GM21786 (cell line): Measurements from ENCODE around the gene SGK2.

Experiments
- ATAC-seq: cut with Tn5 transposase; IDR thresholded peaks from one replicate; pipeline ENCODE4 v1.9.1; 2021; ENCODE audit not compliant: unreplicated experiment

SGK2 gene

GRCh38 chr20:43536041-43536816, 22.6 kb upstream of the SGK2 start:
- ATAC-seq = no peak

DNA sequence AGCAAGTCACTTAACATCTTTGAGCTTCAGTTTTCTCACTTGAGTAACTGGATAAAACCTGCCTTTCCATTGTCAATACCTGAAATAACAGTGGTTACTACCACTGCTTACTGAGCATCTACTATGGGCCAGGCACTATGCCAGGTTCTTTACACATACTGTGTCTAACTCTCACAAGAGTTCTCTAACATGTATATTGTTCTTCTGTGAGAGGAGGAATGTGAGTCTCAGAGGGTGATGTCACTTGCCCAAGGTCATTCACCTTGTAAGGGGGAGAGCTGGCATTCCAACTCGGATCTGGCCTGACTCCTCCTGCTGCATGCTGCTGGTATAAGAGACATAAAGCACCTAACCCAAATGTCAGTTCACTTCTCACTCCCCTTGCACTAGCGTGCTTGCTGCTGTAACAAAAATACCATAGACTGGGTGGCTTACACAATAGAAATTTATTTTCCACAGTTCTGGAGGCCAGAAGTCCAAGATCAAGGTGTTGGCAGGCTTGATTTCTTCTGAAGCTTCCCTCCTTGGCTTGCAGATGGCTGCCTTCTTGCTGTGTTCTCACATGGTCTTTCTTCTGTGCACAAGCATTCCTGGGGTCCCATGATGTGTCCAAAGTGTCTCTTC, 21.9 kb upstream of the SGK2 start:
- ATAC-seq = no peak

DNA sequence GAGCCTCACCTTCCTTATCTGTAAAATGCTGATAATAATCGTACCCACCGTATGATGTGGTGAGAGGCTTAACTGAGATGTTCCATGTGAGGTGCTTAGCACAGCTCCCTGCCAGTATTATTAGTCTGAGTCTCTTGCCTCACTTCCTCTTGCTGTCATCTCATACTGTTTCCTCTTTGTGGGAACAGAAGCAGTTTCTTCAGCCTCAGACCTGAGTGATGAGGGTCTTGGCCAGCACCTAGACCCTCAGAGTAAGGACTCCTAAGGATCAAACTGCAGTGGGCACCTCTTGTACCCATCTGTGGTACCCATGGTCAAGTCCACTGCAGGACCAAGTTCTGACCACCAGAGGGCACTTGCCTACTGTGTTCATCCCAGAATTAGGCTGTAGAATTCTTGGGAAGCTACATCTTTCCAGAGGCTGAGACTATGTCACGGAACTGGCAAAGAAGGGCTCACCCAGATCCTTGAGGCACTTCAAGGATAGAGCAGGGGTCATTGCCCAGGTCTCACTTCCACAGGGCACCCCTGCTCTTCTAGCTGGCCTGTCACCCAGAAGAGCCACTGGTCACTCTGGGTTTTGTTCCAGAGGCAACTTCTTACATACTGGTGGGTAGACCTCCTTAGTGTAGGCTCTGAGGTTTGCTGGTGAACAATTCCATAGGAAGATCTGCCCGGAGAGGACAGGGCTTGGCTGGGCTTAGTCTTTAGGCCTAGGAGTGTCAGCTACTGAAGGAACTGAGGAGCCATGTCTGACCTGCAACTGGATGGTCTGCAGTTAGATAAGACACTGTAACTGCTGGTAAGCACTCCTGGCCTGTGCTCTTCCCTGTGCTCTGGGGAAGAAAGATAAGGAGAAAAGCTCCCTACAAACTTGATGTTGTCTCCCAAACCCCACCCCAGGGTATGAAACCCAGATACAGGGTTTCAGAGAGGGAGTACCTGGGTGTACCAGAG, 20.6 kb upstream of the SGK2 start:
- ATAC-seq = no peak

- ATAC-seq = no peak
These were observed 19.7 kb upstream of the SGK2 start for GRCh38 chr20:43538878-43539700.

- no peak for ATAC-seq
These were observed 18.7 kb upstream of the SGK2 start for GRCh38 chr20:43539975-43540672.

- ATAC-seq = no peak
These were observed 18.2 kb upstream of the SGK2 start for GRCh38 chr20:43540673-43541060.

- ATAC-seq = no peak
These were observed 17.6 kb upstream of the SGK2 start for GRCh38 chr20:43541214-43541613.

- ATAC-seq = no peak
These were observed 16.7 kb upstream of the SGK2 start for GRCh38 chr20:43542161-43542560.

- no peak for ATAC-seq
These were observed 16.2 kb upstream of the SGK2 start for GRCh38 chr20:43542674-43543073.

DNA sequence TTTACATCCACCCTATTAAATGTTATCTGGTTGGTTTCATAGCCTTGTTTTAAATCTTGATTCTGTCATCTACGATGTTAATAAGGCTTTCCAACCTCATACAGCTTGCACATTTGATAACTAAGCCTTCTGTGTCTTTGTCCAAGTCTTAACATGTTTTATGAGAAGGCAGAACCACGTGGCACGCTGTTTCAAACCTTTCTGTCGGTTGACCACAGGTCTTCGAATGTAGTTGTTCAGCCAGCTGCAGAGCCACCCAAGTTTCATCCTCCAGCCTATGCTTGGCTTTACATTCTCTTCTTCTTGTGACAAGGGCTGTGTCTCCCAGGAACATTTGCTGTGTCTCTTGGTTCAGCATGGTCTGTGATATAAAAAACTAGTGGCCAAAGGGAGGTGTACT, 15.7 kb upstream of the SGK2 start:
- no peak for ATAC-seq

DNA sequence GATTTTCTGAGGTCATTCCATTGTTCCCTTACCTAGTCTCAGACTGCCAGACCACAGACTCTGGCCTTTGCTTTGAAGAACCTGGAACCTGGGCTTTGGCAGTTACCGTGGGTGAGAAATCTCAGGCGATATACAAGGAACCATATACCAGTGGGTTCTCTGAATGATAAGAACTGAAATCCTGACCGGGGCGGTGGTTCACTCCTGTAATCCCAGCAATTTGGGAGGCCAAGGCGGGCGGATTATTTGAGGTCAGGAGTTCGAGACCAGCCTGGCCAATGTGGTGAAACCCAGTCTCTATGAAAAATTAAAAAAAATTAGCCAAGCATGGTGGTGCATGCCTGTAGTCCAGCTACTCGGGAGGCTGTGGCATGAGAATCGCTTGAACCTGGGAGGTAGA, 14.3 kb upstream of the SGK2 start:
- ATAC-seq = no peak

DNA sequence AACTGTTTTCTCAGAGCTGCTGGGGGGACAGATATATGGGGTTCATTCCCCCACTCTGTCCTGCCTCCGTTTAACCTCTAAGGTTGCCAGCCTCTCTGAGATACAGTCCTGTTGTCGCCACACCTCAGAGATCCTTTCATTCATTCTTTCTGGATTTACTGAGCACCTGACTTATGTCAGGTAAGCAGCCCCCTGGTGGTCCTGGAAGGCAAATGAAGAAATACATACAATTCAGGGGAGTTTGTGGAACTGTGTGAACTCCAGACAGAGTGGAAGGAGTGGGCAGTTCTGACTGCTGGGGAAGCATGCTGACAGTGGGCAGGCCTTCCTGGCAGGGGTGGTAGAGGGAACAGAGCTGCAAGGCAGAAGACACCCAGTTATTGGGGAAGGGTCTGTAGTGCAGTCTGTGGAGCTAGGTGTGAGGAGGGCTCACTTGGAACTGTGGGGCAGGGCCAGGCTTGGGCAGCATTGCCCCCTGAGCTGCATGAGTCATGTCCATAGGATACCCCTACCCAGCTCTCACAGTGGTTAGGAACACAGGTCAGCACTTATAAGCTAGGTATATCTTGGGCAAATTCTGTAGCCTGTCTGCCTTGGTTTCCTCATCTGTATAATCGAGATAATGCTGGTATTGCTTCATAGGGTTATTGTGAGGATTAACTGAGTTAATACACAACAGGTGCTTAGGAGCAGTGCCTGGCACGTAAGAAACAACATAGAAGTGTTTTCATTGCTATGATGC, 12.8 kb upstream of the SGK2 start:
- ATAC-seq = no peak

GRCh38 chr20:43548273-43548880, 10.4 kb upstream of the SGK2 start:
- no peak for ATAC-seq

- ATAC-seq = no peak
These were observed 9.3 kb upstream of the SGK2 start for GRCh38 chr20:43549416-43550065.

DNA sequence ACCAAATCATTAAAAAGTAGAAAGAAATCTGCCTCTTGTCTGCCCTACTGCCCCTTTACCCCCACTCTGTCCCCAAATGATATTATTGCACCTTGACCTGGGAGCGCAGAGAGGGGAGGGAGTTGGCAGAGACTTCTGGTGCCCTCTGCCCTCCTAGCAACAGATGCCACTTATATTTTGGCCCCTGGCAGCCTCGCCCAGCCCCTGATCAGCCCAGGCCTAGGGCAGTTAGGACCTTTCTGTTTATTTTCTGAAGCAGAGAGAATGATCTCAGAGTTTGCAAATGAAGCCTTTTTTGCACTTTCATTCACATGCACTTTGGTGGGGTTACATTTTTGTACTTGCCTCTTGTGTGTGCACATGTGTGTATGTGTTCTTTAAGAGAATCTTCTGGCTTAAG, 8.4 kb upstream of the SGK2 start:
- no peak for ATAC-seq

GRCh38 chr20:43554369-43554768, 4.5 kb upstream of the SGK2 start:
- ATAC-seq = no peak

- ATAC-seq = no peak
These were observed 540 bp downstream of the SGK2 start for GRCh38 chr20:43559147-43559987.

GRCh38 chr20:43560974-43561373, 2.1 kb downstream of the SGK2 start:
- no peak for ATAC-seq
